GM12892 (cell line): ENCODE data around the gene DCLK1.

Source experiments
- DNase-seq: peaks from one replicate; pipeline ENCODE4 v3.0.0; 2011; ENCODE audit not compliant: insufficient read length
- FAIRE-seq: peaks from 2 replicates; lab custom pipeline; 2011; peaks lifted over from hg19 to GRCh38; lab: Jason Lieb, UNC
- POLR2A ChIP-seq: IDR thresholded peaks from 2 replicates; pipeline ENCODE4 v1.6.1; 2011; ENCODE audit warnings: low read depth, low read length, control low read depth
- POLR2AphosphoS5 ChIP-seq: IDR thresholded peaks from 2 replicates; pipeline ENCODE4 v1.6.1; 2011; ENCODE audit warnings: low read depth, low read length, control low read depth
- TAF1 ChIP-seq: IDR thresholded peaks from 2 replicates; pipeline ENCODE4 v1.6.1; 2011; ENCODE audit warnings: low read depth, mild to moderate bottlenecking, control low read depth, low read length, borderline replicate concordance

The DCLK1 gene

DNA sequence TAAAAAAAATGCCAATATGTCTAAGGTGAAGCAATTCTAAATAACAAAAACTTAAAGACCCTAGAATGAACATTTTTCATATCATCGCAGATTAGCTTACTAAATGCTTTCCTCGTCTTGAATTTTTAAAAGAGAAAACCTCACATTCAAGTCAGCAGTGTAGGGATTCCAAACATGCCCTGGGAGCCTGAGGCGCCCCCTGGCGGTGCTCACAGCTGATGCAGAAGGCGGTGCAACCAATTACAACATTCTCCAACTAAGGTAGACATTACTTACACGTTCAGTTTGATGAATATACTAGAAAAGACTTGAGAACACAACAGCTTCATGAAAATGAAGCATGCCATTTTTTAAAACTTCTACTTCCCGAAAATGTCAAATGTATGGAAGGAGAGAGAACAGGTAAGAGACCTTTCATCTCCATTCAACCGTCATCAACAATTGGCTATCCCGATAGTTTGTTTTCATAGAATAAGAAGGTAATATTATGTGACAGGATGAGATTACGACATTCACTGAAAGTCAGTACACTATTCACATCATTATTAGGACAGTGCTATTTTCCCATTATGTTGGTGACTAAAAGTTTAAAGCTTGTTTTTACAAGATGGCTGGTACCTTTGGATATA lies 304.4 kb downstream of the DCLK1 start:
- DNase-seq, result no peak
- no peak for TF ChIP-seq POLR2AphosphoS5
- no peak for TF ChIP-seq TAF1
- TF ChIP-seq POLR2A, result no peak
- no peak for FAIRE-seq

DNA sequence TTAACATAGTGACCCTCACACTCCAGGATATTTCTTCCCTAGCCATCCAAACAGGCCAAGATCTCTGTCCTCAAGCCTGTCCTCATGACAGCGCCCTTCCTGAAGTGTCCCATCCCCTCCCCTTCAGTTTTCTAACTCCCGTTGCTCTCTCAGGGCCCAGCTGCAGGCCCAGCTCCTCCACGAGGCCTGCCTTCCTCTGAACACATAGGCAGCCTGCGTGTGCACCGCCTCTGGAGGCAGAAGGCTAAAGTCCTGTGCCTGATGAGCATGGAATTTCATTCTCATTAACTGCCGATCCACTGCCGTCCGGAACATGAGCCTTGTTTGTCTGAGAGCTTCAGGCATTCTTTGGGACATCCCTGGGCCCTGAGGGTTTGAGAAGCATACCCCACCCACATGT lies 306.4 kb downstream of the DCLK1 start:
- DNase-seq (no peak), FAIRE-seq (no peak)
- TF ChIP-seq TAF1 (no peak), POLR2A (no peak), POLR2AphosphoS5 (no peak)

DNA sequence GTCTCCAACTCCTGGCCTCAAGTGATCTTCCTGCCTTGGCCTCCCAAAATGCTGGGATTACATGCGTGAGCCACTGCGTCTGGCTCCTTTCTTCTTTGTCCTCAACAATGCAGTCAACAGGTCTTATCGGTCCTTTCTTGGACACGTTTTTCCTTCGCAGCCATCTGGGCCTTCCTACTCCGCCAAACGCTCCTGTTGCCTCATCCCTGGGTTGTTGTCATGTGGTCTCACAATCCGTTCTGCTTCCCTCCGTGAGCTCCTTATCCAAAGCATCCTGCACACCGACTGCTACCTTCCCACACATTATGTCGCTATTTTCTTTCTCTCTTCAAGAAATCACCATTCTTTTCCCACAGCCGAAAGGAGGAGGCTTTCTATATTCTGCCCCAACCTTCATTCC lies 306.8 kb downstream of the DCLK1 start:
- FAIRE-seq (no peak), DNase-seq (no peak)
- TF ChIP-seq POLR2AphosphoS5 (no peak), TAF1 (no peak)

DNA sequence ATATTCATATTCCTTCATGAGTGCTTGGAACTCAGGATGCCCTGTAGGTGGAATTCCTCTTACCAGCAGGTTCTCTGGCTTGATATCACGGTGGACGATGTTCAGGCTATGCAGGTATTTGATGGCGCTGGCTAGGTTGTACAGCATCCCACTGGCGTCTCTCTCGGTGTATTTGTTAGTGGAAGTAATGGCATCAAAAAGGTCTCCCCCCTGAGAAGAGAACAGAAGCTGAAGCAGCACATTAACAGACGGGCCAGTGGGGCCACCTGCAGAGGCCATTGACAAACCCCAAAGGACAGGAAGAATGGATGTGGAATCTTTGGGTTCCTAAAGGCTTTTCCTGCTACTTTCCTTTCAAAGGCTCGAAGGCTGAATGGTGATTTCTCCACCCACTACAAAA lies 308.5 kb downstream of the DCLK1 start:
- DNase-seq (no peak), FAIRE-seq (no peak)
- TF ChIP-seq TAF1 (no peak), POLR2A (no peak), POLR2AphosphoS5 (no peak)

DNA sequence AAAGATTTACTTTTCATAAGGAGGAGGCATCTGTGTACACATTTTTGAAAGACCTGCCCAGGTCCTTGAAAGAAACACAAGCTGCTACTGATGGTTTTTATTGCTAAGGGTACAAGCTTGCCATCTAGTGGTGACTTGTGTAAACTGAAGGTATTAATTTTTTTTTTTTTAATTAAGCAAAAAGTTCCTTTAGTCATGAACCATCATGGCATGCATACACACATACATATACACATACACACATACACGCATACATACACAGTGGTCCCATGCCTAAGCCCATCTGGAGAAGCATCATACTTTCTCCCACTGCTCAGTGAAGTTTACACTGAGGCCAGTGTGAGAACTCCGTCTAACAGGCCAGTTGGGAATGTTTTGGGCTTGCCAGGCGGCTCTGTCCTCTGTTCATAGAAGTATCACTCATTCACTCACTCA lies 312.5 kb downstream of the DCLK1 start:
- DNase-seq (no peak), FAIRE-seq (no peak)
- no peak for TF ChIP-seq POLR2A

DNA sequence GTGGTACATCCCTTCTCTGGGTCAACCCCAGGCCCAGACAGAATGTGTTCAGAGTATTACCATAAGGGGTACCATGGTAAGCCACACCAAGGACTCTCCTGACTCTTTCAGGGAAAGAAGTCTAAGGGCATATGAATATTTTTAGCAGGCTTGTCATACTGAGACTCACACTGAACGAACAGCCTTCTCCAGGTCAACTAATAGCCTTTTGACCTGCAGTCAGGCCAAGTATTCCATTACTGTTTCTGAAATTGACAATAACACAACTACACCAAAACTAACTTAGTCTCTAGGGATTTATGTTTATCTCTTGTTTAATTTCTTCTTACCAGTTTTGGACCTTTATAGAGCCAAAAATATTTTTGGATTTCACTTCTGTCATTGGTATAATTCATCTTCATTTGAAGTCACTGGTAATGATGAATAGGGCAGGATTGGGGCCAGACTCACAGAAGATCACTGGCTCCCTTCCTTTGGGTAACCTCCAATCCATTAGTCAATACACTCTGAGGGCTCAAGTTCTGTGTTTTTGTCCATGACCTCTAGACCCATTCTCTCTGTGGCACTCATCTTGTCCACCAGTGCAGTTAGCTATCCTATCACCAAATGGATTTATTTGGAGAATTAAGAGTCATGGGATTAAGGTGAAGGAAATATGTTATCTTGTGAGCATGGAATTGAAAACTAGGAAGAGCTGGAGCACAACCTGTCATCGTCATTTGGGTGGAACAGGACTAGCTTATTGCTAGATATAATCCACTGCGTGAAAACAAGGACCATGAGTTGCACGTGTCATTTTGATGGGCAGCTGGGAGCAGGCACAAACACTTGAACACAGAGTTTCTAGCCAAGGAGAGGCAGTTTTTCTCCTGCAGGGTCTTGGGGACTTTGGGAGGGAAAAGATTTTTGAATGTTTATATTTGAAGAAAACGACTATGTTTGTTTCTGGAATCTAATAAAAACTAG lies 313.3 kb downstream of the DCLK1 start:
- TF ChIP-seq TAF1, result no peak
- TF ChIP-seq POLR2AphosphoS5, result no peak
- no peak for TF ChIP-seq POLR2A
- FAIRE-seq (no peak), DNase-seq (no peak)

DNA sequence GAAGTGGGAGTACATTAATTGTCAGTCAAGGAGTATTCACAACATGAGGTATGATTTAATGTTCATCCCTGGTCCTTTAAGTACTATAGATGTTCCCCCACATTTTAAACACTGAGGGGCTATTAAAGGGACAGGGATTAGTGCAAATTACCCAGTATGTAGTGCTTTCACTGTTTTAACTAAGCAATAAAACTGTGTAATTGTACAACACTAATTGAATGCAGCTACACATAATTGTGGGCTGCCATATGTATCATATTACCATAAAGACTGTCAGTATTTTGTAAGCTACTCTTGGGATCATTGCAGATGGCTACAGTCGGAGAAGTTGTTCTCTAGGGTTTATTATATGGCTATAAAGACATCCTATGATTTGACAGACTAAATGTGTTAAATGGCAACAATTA lies 316.6 kb downstream of the DCLK1 start:
- FAIRE-seq (no peak), DNase-seq (no peak)
- TF ChIP-seq POLR2A (no peak), TAF1 (no peak), POLR2AphosphoS5 (no peak)

DNA sequence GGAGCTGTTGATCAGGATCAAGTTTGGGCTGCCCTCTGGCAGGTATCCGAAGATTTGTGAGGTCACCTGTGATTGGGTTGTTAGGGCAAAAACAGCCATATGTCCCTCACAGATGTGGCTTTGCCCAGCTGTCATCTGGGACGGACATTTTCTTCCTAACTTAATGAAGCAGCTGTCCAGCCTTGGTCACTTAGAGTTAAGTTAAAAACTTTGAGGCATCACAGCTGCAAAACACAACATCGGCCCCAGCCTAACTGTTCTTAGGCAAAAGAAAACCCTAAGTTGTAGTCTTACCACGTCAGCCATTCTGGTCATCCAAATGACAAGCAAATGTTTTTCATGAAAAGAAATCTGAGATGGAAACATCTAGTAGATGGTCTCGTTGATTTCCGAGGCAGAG lies 318.4 kb downstream of the DCLK1 start:
- no peak for FAIRE-seq
- DNase-seq, result no peak
- TF ChIP-seq POLR2A (no peak), POLR2AphosphoS5 (no peak), TAF1 (no peak)

DNA sequence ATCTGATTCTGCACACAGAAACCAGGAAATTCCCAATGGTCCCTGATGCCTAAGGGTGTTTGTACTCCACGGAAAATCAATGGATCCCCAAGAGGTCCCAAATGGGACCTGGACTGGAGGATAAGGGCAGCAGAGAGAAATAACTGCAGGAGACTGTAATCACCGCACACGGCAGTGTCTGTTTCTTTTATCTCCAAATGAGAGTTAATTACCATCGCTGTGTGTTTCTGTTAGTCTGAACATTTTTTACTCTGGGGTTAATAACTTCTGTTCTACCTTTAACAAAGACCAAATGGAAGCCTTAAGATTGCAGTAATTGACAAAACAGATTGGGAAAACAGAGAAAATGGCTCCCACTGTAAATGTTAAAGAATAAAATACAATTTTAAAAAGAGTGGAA lies 320.9 kb downstream of the DCLK1 start:
- TF ChIP-seq TAF1, result no peak
- no peak for TF ChIP-seq POLR2A
- no peak for TF ChIP-seq POLR2AphosphoS5
- no peak for DNase-seq
- FAIRE-seq, result no peak

DNA sequence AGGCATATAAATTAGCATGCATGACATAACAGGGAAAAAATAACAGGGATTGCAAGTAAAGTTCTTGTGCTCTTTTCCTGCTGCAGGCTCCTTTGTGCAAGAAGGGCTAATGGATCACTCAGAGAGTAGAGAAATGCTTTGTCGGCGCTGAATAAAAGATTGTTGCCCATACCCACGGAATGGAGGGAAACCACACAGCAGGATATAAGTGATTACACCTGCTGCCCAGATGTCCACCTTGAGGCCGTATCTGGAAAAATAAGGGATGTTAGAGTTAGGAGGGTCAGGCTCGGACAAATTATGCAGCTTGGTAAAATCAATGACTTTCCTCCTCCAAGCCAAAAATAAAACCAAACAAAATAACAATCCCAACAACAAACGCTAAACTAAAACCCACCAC lies 322.3 kb downstream of the DCLK1 start:
- FAIRE-seq, result no peak
- DNase-seq, result no peak
- no peak for TF ChIP-seq TAF1
- no peak for TF ChIP-seq POLR2AphosphoS5
- TF ChIP-seq POLR2A, result no peak

DNA sequence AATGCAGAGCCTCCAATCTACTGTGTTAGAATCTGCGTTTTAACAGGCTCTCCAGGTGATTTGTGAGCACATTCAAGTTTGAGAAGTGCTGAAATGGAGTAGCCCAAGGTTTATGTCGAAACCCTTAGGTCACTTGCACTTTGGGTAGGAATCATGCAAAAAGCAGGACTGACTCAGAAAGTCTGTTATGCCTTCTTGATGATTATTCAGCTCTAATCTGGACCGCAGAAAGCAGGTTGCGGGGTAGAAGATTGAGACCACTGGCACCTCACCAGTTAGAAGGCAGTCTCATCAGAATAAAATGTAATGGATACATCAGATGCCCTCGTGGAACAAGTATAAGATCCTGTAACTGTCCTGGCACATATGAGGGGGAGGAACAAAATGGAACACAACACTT lies 326.3 kb downstream of the DCLK1 start:
- DNase-seq, result no peak
- no peak for FAIRE-seq
- no peak for TF ChIP-seq TAF1
- no peak for TF ChIP-seq POLR2AphosphoS5
- TF ChIP-seq POLR2A, result no peak

DNA sequence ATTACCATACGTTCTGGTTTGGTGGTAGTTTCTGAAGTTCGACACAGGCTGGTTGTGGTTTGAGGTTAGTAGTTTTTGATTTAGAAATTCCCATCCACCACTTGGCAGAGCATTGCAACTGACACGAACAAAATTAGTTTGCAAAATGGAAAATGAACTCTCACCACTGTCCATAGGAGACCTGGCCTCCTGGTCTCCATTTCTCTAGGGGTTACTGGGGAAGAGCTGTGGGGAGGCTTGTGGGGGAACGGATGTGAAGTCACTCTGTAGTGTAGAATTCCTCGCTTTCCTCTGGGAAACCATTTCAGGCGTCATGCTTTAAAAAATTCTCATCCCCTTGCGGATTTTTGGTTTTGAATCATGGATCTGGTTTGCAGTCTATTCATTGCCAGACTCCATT lies 333.2 kb downstream of the DCLK1 start:
- no peak for FAIRE-seq
- DNase-seq, result no peak
- TF ChIP-seq TAF1, result no peak
- no peak for TF ChIP-seq POLR2A
- no peak for TF ChIP-seq POLR2AphosphoS5
